K562 (cell line): ENCODE data around the gene MBD1. TPM values are rescaled to one million over a fixed set of nuclear protein-coding genes. Genes with fewer than 3 reads are reported as not detected.

Experiments used
- ATAC-seq: fragments of 200-7000 bp; cut with Tn5 transposase; 3 replicates; pipeline ENCODE4 v1.9.1; 2020; ENCODE audit warnings: moderate library complexity
- BruUV-seq: library from RNA; stranded (reverse); fragments of 400-500 nt; replicated peaks from 2 replicates; lab custom pipeline; 2021; lab: Mats Ljungman, UMichigan
- CTCF ChIA-PET: fragments of 300-600 bp; formaldehyde crosslinking; extraction: SDS; loops from one replicate; lab custom pipeline; 2021; ENCODE audit warnings: low intra/inter-chr PET ratio; lab: Yijun Ruan, JAX
- POLR2A ChIA-PET: fragments of 300-600, 350-650 bp; sonication (Branson Sonifier 250); formaldehyde crosslinking; extraction: SDS; loops from one replicate; lab custom pipeline; 2021; ENCODE audit warnings: antibody characterized with exemption, inconsistent platforms; lab: Yijun Ruan, JAX
- DNase-seq, 4 experiments: peaks; one replicate each; pipeline versions ENCODE4 v3.0.0 to v3.0.0-alpha.2; 2011 to 2018; ENCODE audit warnings: low spot score in 3 of 4, mixed read lengths in 3 of 4; ENCODE audit errors: extremely low read depth in 1 of 4
- FAIRE-seq: peaks from 2 replicates; lab custom pipeline; 2011; peaks lifted over from hg19 to GRCh38; lab: Jason Lieb, UNC
- H2AFZ ChIP-seq: 2 replicates; pipeline ENCODE4 v1.6.0; 2011; ENCODE audit warnings: low read depth, low read length, control low read depth, inconsistent platforms
- H3K27ac ChIP-seq: fragments of 200-600 bp; 3 replicates; pipeline ENCODE4 v1.8.0; 2011; ENCODE audit warnings: low read depth, mild to moderate bottlenecking, control low read depth, inconsistent platforms, low read length, moderate library complexity, mixed read lengths; ENCODE audit errors: extremely low read depth
- H3K27me3 ChIP-seq, 2 experiments: fragments of 300-600 bp in 1 of 2; 2 replicates in 1 of 2; 3 replicates in 1 of 2; pipeline versions ENCODE4 v1.6.0 to v1.8.0; 2011; ENCODE audit warnings: inconsistent platforms in 2 of 2, low read length in 2 of 2, mild to moderate bottlenecking in 1 of 2, mixed read lengths in 1 of 2, moderate library complexity in 1 of 2; ENCODE audit not compliant: control insufficient read depth in 2 of 2, insufficient read depth in 2 of 2
- H3K36me3 ChIP-seq: fragments of 300-600 bp; 3 replicates; pipeline ENCODE4 v1.8.0; 2011; ENCODE audit warnings: mild to moderate bottlenecking, low read length, inconsistent platforms; ENCODE audit not compliant: control insufficient read depth, insufficient read depth
- H3K4me1 ChIP-seq, 2 experiments: fragments of 200-600 bp in 1 of 2; replicated peaks in 1 of 2; 2 replicates in 1 of 2; 3 replicates in 1 of 2; pipeline versions ENCODE4 v1.5.1 to v1.8.0; 2011; ENCODE audit warnings: inconsistent platforms in 2 of 2, low read length in 2 of 2, mild to moderate bottlenecking in 1 of 2, mixed read lengths in 1 of 2, moderate library complexity in 1 of 2; ENCODE audit not compliant: control insufficient read depth in 2 of 2, insufficient read depth in 2 of 2
- H3K4me2 ChIP-seq: 2 replicates; pipeline ENCODE4 v1.6.1; 2011; ENCODE audit warnings: low read length, control low read depth, inconsistent platforms, mixed read lengths; ENCODE audit not compliant: insufficient read depth
- H3K4me3 ChIP-seq: fragments of 200-600 bp; sonication (generic), shearing (Covaris generic); 2 replicates; pipeline ENCODE4 v1.5.1; 2016; ENCODE audit warnings: control low read depth, inconsistent platforms
- H3K79me2 ChIP-seq: fragments of 200-600 bp; 3 replicates; pipeline ENCODE4 v1.8.0; 2011; ENCODE audit warnings: low read length, inconsistent platforms; ENCODE audit not compliant: control insufficient read depth, insufficient read depth
- H3K9ac ChIP-seq, 2 experiments: 2 replicates each; pipeline versions ENCODE4 v1.6.0 to v1.6.1; 2011; ENCODE audit warnings: low read depth in 2 of 2, low read length in 2 of 2, control low read depth in 1 of 2, inconsistent platforms in 1 of 2, mild to moderate bottlenecking in 1 of 2, mixed read lengths in 1 of 2; ENCODE audit not compliant: insufficient read depth in 1 of 2
- H3K9me1 ChIP-seq: one replicate; pipeline ENCODE4 v1.6.0; 2011; ENCODE audit warnings: inconsistent platforms, mild to moderate bottlenecking, low read length, moderate library complexity; ENCODE audit not compliant: control insufficient read depth, insufficient read depth
- H3K9me3 ChIP-seq: replicated peaks from 2 replicates; pipeline ENCODE4 v1.5.1; 2011; ENCODE audit warnings: low read depth, low read length, inconsistent platforms; ENCODE audit not compliant: control insufficient read depth, insufficient read depth
- H4K20me1 ChIP-seq: replicated peaks from 2 replicates; pipeline ENCODE4 v1.6.1; 2011; ENCODE audit warnings: low read length, inconsistent platforms, mixed read lengths; ENCODE audit not compliant: control insufficient read depth, insufficient read depth
- BMI1 ChIP-seq: fragments of 150-350 bp; IDR thresholded peaks from 2 replicates; pipeline ENCODE4 v1.6.1; 2014; ENCODE audit warnings: low read length
- CBFB ChIP-seq: sonication (generic); formaldehyde crosslinking; IDR thresholded peaks from 2 replicates; pipeline ENCODE4 v1.4.0; 2020; ENCODE audit warnings: mild to moderate bottlenecking, missing genetic modification reagents
- CBX5 ChIP-seq: IDR thresholded peaks from 2 replicates; pipeline ENCODE4 v1.6.1; 2014; ENCODE audit warnings: low read depth, borderline replicate concordance
- FOSL1 ChIP-seq: fragments of 200-800 bp; sonication (Bioruptor generic); conservative IDR thresholded peaks from 2 replicates; pipeline ENCODE4 v1.6.1; 2016; ENCODE audit warnings: missing genetic modification characterization, missing compliant biosample characterization
- IFI16 ChIP-seq: fragments of 250-450 bp; sonication (Bioruptor Pico); IDR thresholded peaks from 2 replicates; pipeline ENCODE4 v2.1.2; 2022; ENCODE audit warnings: mild to moderate bottlenecking, inconsistent platforms
- KDM2B ChIP-seq: fragments of 250-450 bp; sonication (Bioruptor Pico); IDR thresholded peaks from 2 replicates; pipeline ENCODE4 v1.8.0; 2021; ENCODE audit warnings: mild to moderate bottlenecking, moderate library complexity
- POLR2G ChIP-seq: fragments of 200-400 bp; formaldehyde crosslinking; IDR thresholded peaks from 2 replicates; pipeline ENCODE4 v1.6.1; 2017; ENCODE audit warnings: low read depth, mild to moderate bottlenecking, antibody characterized with exemption, low read length, moderate library complexity
- RBFOX2 ChIP-seq: fragments of 200-400 bp; formaldehyde crosslinking; IDR thresholded peaks from 2 replicates; pipeline ENCODE4 v1.6.1; 2017; ENCODE audit warnings: low read depth, mild to moderate bottlenecking, low read length, moderate library complexity
- SRSF7 ChIP-seq: fragments of 200-400 bp; formaldehyde crosslinking; optimal IDR thresholded peaks from 2 replicates; pipeline ENCODE3; 2017; ENCODE audit warnings: mild to moderate bottlenecking, low read depth, low read length
- TCF3 ChIP-seq: sonication (generic); formaldehyde crosslinking; IDR thresholded peaks from 2 replicates; pipeline ENCODE4 v1.4.0; 2020; ENCODE audit warnings: mild to moderate bottlenecking, missing genetic modification reagents
- ZBTB8A ChIP-seq: fragments of 450-650 bp; IDR thresholded peaks from 2 replicates; pipeline ENCODE4 v1.6.1; 2018; ENCODE audit warnings: mild to moderate bottlenecking, moderate library complexity; ENCODE audit not compliant: partially characterized antibody
- ZNF121 ChIP-seq: sonication (generic); formaldehyde crosslinking; conservative IDR thresholded peaks from 2 replicates; pipeline ENCODE4 v1.8.0; 2022; ENCODE audit warnings: missing genetic modification reagents
- ZNF347 ChIP-seq: fragments of 450-650 bp; formaldehyde crosslinking; IDR thresholded peaks from 2 replicates; pipeline ENCODE4 v1.4.0; 2020; ENCODE audit warnings: low read depth, mild to moderate bottlenecking, moderate library complexity
- WGBS: fragments of 100-300 bp; shearing (Covaris generic); methylation state at CpG from one replicate; pipeline ENCODE4 v1.1.6; 2016; ENCODE audit warnings: low coverage, mixed read lengths; ENCODE audit not compliant: insufficient coverage; ENCODE audit errors: missing lambda C conversion rate; 5-methylcytosine and 5-hydroxymethylcytosine counted together
- in situ Hi-C: fragments of 300-500 bp; cut with MboI; formaldehyde crosslinking; loops from 4 replicates; pipeline ENCODE4 v1.15.0; 2018; ENCODE audit warnings: inconsistent platforms, mixed read lengths
- intact Hi-C: fragments of 100-400 bp; cut with micrococcal nuclease; formaldehyde crosslinking; loops from 2 replicates; pipeline ENCODE4 v1.14.2; 2022
- polyA plus RNA-seq, 8 experiments: library from polyadenylated mRNA; depleted of rRNA in 4 of 8; stranded (reverse) in 5 of 8; unstranded in 3 of 8; fragments of >200 nt; fragmentation: Nextera tagmentation in 2 of 8; fragmentation: Illumina TruSeq in 1 of 8; extraction: Ambion mirVana in 2 of 8; extraction: Trizol in 1 of 8; gene quantifications; 2 replicates each; pipeline versions ENCODE4 v1.2.1 to v1.2.3, GENCODE V29; 2011 to 2014; ENCODE audit warnings: inconsistent platforms in 1 of 8, missing spikeins in 1 of 8
- total RNA-seq, 7 experiments: library from RNA; depleted of rRNA in 6 of 7; stranded (reverse); fragments of >200 nt in 6 of 7; fragmentation: Illumina TruSeq in 2 of 7; extraction: Trizol in 2 of 7; gene quantifications; 2 replicates each; pipeline versions ENCODE4 v1.2.1 to v1.2.3, GENCODE V29; 2011 to 2021; ENCODE audit warnings: low replicate concordance in 1 of 7
- TF ChIP-seq, protein P1 (sequence below): fragments of 250-450 bp; sonication (Bioruptor Pico); IDR thresholded peaks from 2 replicates; pipeline ENCODE4 v1.5.0; 2021; ENCODE audit warnings: mild to moderate bottlenecking, moderate library complexity
- TF ChIP-seq, protein P2 (sequence below): sonication (generic); formaldehyde crosslinking; IDR thresholded peaks from 2 replicates; pipeline ENCODE4 v1.8.0; 2022; ENCODE audit warnings: mild to moderate bottlenecking, missing genetic modification reagents
- TF ChIP-seq, protein P3 (sequence below): sonication (generic); formaldehyde crosslinking; IDR thresholded peaks from 2 replicates; pipeline ENCODE4 v1.8.1; 2023; ENCODE audit warnings: mild to moderate bottlenecking, missing genetic modification reagents
- TF ChIP-seq, protein P4 (sequence below): sonication (generic); IDR thresholded peaks from 2 replicates; pipeline ENCODE4 v1.6.1; 2016

The MBD1 gene
- total and polyA plus RNA-seq, 9 of the 15 experiments (the other 6 are each of a cell fraction or from before 2014, with no cell fraction given): 3.0 to 59.7 (median 31.7) TPM

DNA sequence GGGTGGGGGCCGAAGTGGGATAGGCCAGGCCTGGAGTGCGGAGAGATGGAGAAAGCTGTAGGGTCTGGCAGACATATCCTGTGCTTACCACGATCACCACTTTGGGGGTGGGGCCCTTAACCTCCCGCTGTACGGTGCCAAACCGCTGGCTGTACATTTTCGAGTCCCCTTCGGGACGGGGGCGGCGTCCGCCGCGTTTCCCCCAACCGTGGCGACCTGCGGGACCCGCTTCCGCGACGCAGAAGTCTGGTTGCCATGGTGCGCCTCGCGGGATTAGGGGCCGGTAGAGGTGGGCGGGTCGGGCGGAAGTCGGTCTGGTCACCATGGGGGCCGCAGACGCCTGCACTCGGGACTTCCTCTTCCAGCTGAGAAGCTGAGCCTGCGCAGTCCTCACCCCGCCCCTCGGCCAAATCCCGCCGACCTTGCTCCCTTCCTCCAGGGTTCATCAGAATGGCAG, 15.0 kb downstream of the MBD1 start, which contains the start of gene CFAP53:
CFAP53 (minus strand) TSS at position 248 of the 457 bp plus-strand sequence; CDS start at position 157, 91 bp downstream.
- in situ Hi-C loops: no loop called here
- Histone ChIP-seq H4K20me1 (no peaks in the 10 kb centered on the region), H2AFZ (no peak within 1 kb of the TSS), H3K4me3 (no peak within 1 kb of the TSS), H3K36me3 (peaks cover 40% of the 10 kb centered on the region), H3K9ac (no peak within 1 kb of the TSS), H3K27me3 (no peaks in the 10 kb centered on the region), H3K9me1 (no peaks in the 10 kb centered on the region), H3K79me2 (no peaks in the 10 kb centered on the region), H3K4me2 (no peak within 1 kb of the TSS), H3K9me3 (peaks cover 11% of the 10 kb centered on the region), H3K27ac (no peak within 1 kb of the TSS), H3K4me1 (peaks cover 0 to 5% of the 10 kb centered on the region in 2 experiments; a peak in 1 of 5 replicates)
- 96% methylated on average over 19 of the region's 37 CpGs for WGBS
- FAIRE-seq (no peak), ATAC-seq (no peak), DNase-seq (no peak)
- intact Hi-C loops: no loop called here
- POLR2A ChIA-PET: interaction anchor here (0.9 to 1.1 kb wide), 2 partner anchors 15 to 41 kb away, joined by 3 read pairs; partner anchors contain the start of gene MBD1
- CTCF ChIA-PET: no interaction called here
- no TSS peak for BruUV-seq
- TF ChIP-seq, protein P1, sequence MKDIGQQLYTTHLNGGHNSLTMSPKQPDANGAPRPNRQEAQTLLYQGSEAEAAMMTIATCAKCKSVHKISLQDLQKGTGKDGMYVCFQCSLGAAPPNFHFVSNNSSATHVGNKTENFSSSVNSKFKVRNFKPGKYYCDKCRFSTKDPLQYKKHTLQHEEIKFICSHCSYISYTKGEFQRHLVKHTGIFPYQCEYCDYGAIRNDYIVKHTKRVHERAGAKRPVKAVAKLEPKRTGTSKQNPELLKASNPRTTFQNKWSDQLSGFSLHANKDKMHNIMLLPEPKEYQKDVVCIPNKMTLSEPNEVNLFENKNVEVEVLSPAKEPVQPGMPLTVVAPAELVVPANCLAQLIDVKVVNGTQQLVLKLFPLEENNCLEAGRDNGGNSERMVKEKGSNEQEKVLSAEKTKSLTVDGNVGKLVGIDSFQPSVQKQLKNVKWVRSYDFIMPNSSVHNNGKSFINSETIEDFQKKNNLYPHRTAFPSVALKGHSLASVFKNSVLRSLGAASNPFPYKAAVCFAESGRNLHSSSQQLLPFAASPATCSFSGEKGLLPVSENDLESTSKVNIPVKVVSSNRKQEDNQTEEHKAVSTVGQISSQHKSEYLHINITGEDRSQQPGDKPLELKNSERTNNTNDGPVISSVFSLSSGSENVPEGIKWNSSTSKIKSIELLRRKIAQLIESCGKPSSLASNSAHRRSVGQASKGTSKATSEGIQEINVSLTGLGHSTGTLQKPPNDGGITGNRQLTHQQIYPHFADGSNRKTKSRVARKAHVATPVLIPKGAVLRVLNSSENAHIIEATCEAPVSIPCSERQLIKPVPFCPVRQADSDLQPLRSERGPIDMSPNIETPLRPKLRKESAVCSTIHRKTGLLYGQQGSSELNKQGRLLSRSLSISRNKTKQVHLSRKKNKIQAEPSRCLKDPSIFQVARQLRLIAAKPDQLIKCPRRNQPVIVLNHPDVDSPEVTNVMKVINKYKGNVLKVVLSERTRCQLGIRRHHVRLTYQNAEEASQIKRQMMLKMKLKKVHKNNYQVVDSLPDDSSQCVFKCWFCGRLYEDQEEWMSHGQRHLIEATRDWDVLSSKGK (CRISPR knock-in tag): no peak
- TF ChIP-seq RBFOX2 (peak; percentile 33; the same call in 1 of the 2 replicates), CBX5 (no peak), ZNF347 (no peak), POLR2G (peak; percentile 52; the same call in 1 of the 2 replicates), FOSL1 (no peak), BMI1 (no peak), SRSF7 (no peak), ZNF121 (CRISPR knock-in tag) (no peak), TCF3 (CRISPR knock-in tag) (no peak), ZBTB8A (no peak), KDM2B (CRISPR knock-in tag) (no peak), IFI16 (no peak), CBFB (CRISPR knock-in tag) (no peak)
- TF ChIP-seq, protein P2, sequence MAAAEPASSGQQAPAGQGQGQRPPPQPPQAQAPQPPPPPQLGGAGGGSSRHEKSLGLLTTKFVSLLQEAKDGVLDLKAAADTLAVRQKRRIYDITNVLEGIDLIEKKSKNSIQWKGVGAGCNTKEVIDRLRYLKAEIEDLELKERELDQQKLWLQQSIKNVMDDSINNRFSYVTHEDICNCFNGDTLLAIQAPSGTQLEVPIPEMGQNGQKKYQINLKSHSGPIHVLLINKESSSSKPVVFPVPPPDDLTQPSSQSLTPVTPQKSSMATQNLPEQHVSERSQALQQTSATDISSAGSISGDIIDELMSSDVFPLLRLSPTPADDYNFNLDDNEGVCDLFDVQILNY (CRISPR knock-in tag): no peak
- TF ChIP-seq, protein P3, sequence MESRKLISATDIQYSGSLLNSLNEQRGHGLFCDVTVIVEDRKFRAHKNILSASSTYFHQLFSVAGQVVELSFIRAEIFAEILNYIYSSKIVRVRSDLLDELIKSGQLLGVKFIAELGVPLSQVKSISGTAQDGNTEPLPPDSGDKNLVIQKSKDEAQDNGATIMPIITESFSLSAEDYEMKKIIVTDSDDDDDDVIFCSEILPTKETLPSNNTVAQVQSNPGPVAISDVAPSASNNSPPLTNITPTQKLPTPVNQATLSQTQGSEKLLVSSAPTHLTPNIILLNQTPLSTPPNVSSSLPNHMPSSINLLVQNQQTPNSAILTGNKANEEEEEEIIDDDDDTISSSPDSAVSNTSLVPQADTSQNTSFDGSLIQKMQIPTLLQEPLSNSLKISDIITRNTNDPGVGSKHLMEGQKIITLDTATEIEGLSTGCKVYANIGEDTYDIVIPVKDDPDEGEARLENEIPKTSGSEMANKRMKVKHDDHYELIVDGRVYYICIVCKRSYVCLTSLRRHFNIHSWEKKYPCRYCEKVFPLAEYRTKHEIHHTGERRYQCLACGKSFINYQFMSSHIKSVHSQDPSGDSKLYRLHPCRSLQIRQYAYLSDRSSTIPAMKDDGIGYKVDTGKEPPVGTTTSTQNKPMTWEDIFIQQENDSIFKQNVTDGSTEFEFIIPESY (CRISPR knock-in tag): peak; percentile 83
- TF ChIP-seq, protein P4, sequence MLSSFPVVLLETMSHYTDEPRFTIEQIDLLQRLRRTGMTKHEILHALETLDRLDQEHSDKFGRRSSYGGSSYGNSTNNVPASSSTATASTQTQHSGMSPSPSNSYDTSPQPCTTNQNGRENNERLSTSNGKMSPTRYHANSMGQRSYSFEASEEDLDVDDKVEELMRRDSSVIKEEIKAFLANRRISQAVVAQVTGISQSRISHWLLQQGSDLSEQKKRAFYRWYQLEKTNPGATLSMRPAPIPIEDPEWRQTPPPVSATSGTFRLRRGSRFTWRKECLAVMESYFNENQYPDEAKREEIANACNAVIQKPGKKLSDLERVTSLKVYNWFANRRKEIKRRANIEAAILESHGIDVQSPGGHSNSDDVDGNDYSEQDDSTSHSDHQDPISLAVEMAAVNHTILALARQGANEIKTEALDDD: no peak
